Karpas-422 (cell line): ENCODE data around the gene CLEC1A. TPM values are rescaled to one million over a fixed set of nuclear protein-coding genes. Genes with fewer than 3 reads are reported as not detected.

Experiments used
- DNase-seq: peaks from one replicate; pipeline ENCODE4 v3.0.0-alpha.2; 2015
- H2AFZ ChIP-seq: fragments of 200-600 bp; sonication (generic); 2 replicates; pipeline ENCODE4 v1.6.1; 2014; ENCODE audit warnings: antibody characterized with exemption, low read length, mixed read lengths
- H3K27ac ChIP-seq: fragments of 200-600 bp; sonication (generic); 2 replicates; pipeline ENCODE4 v1.5.1; 2014; ENCODE audit warnings: mild to moderate bottlenecking, low read length, moderate library complexity
- H3K27me3 ChIP-seq: fragments of 200-600 bp; sonication (generic); 2 replicates; pipeline ENCODE4 v1.6.1; 2014; ENCODE audit warnings: low read length, mixed read lengths
- H3K36me3 ChIP-seq: fragments of 200-600 bp; sonication (generic); 2 replicates; pipeline ENCODE4 v1.6.1; 2014; ENCODE audit warnings: low read length, mixed read lengths; ENCODE audit not compliant: insufficient read depth
- H3K4me1 ChIP-seq: fragments of 200-600 bp; sonication (generic); 2 replicates; pipeline ENCODE4 v1.6.1; 2014; ENCODE audit warnings: mild to moderate bottlenecking, low read length, mixed read lengths
- H3K4me2 ChIP-seq: fragments of 200-600 bp; sonication (generic); 2 replicates; pipeline ENCODE4 v1.6.1; 2014; ENCODE audit warnings: low read length, low read depth, mild to moderate bottlenecking; ENCODE audit not compliant: poor library complexity, severe bottlenecking
- H3K4me3 ChIP-seq: fragments of 200-600 bp; sonication (generic); 2 replicates; pipeline ENCODE4 v1.5.1; 2014; ENCODE audit warnings: mild to moderate bottlenecking, antibody characterized with exemption, low read length, mixed read lengths
- H3K79me2 ChIP-seq: fragments of 200-600 bp; sonication (generic); 2 replicates; pipeline ENCODE4 v1.6.1; 2014; ENCODE audit warnings: mild to moderate bottlenecking, low read length, mixed read lengths
- H3K9ac ChIP-seq: fragments of 200-600 bp; sonication (generic); 2 replicates; pipeline ENCODE4 v1.6.0; 2014; ENCODE audit warnings: low read length
- H3K9me2 ChIP-seq: fragments of 200-600 bp; sonication (generic), shearing (Covaris generic); replicated peaks from 2 replicates; pipeline ENCODE4 v1.6.0; 2014; ENCODE audit warnings: mild to moderate bottlenecking, low read length, moderate library complexity; ENCODE audit not compliant: insufficient read depth
- H3K9me3 ChIP-seq: fragments of 300-700, 200-600 bp; sonication (generic); 2 replicates; pipeline ENCODE4 v1.6.1; 2014; ENCODE audit warnings: low read length, mixed read lengths
- H4K20me1 ChIP-seq: fragments of 200-600 bp; sonication (generic); 2 replicates; pipeline ENCODE4 v1.6.1; 2014; ENCODE audit warnings: mild to moderate bottlenecking, antibody characterized with exemption, low read length, low read depth; ENCODE audit not compliant: insufficient read depth
- total RNA-seq: library from RNA; depleted of rRNA; stranded (reverse); fragments of >200 nt; shearing (Covaris generic); gene quantifications from 2 replicates; pipeline ENCODE4 v1.2.3, GENCODE V29; 2014; ENCODE audit warnings: low replicate concordance

CLEC1A gene
- total RNA-seq, 1 experiment from 2014 or later = not detected

GRCh38 chr12:10094646-10095395, 4.0 kb downstream of the CLEC1A start:
- Histone ChIP-seq H3K9me2 (no peaks in the 10 kb centered on the region), H3K27ac (no peak overlapping the region), H3K4me2 (no peak overlapping the region), H4K20me1 (no peaks in the 10 kb centered on the region), H3K4me1 (no peaks in the 10 kb centered on the region), H3K36me3 (no peaks in the 10 kb centered on the region), H3K9ac (no peak overlapping the region), H3K27me3 (no peaks in the 10 kb centered on the region), H3K4me3 (no peak overlapping the region), H3K9me3 (no peaks in the 10 kb centered on the region), H3K79me2 (no peaks in the 10 kb centered on the region), H2AFZ (no peak overlapping the region)
- no peak for DNase-seq

- H3K4me3 ChIP-seq = no peak overlapping the region
- no peak overlapping the region for H3K9ac ChIP-seq
- H3K9me2 ChIP-seq = no peaks in the 10 kb centered on the region
- no peak for DNase-seq
- no peak overlapping the region for H3K4me2 ChIP-seq
- H4K20me1 ChIP-seq = no peaks in the 10 kb centered on the region
- no peaks in the 10 kb centered on the region for H3K9me3 ChIP-seq
- no peaks in the 10 kb centered on the region for H3K4me1 ChIP-seq
- no peaks in the 10 kb centered on the region for H3K27me3 ChIP-seq
- H3K36me3 ChIP-seq = no peaks in the 10 kb centered on the region
- no peaks in the 10 kb centered on the region for H3K79me2 ChIP-seq
- no peak overlapping the region for H2AFZ ChIP-seq
- no peak overlapping the region for H3K27ac ChIP-seq
Observed at GRCh38 chr12:10088955-10089900, 9.6 kb downstream of the CLEC1A start.

DNA sequence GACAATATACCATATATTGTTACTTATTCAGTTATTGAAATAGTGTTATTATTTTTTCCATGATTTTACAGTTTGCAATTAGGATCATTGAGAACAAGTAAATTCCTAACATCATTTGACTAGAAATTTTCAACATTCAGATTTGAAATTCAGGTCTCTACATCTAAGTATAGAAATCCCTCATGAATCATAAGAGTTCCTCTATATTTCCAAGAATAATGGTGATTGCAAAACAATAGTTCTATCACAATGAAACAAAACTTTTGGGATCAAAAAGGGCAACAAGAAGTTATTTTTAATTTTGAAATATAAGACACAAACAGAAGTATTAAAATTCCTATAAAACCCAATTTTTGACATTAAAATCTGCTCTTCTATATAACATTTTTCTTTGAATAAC, 10.8 kb downstream of the CLEC1A start:
- Histone ChIP-seq H3K9me2 (no peaks in the 10 kb centered on the region), H3K79me2 (no peaks in the 10 kb centered on the region), H4K20me1 (no peaks in the 10 kb centered on the region), H3K9ac (no peak overlapping the region), H3K9me3 (no peaks in the 10 kb centered on the region), H3K4me3 (no peak overlapping the region), H2AFZ (no peak overlapping the region), H3K4me1 (no peaks in the 10 kb centered on the region), H3K36me3 (no peaks in the 10 kb centered on the region), H3K4me2 (no peak overlapping the region), H3K27ac (no peak overlapping the region), H3K27me3 (0 out of 2 replicates have a peak, but pooled peaks cover 4% of the 10 kb centered on the region)
- no peak for DNase-seq

- no peak overlapping the region for H3K27ac ChIP-seq
- H2AFZ ChIP-seq = no peak overlapping the region
- H3K9ac ChIP-seq = no peak overlapping the region
- no peaks in the 10 kb centered on the region for H3K36me3 ChIP-seq
- no peaks in the 10 kb centered on the region for H3K9me2 ChIP-seq
- no peaks in the 10 kb centered on the region for H4K20me1 ChIP-seq
- 0 out of 2 replicates have a peak, but pooled peaks cover 4% of the 10 kb centered on the region for H3K27me3 ChIP-seq
- no peaks in the 10 kb centered on the region for H3K9me3 ChIP-seq
- H3K4me3 ChIP-seq = no peak overlapping the region
- DNase-seq = no peak
- H3K79me2 ChIP-seq = no peaks in the 10 kb centered on the region
- H3K4me1 ChIP-seq = no peaks in the 10 kb centered on the region
- H3K4me2 ChIP-seq = no peak overlapping the region
Observed at GRCh38 chr12:10086387-10086786, 12.4 kb downstream of the CLEC1A start.

GRCh38 chr12:10084733-10085132, 14.1 kb downstream of the CLEC1A start:
- no peaks in the 10 kb centered on the region for H3K9me2 ChIP-seq
- no peaks in the 10 kb centered on the region for H4K20me1 ChIP-seq
- 0 out of 2 replicates have a peak, but pooled peaks cover 4% of the 10 kb centered on the region for H3K27me3 ChIP-seq
- H3K27ac ChIP-seq = no peak overlapping the region
- H3K4me1 ChIP-seq = no peaks in the 10 kb centered on the region
- H3K79me2 ChIP-seq = no peaks in the 10 kb centered on the region
- H2AFZ ChIP-seq = no peak overlapping the region
- no peak overlapping the region for H3K4me2 ChIP-seq
- H3K9me3 ChIP-seq = no peaks in the 10 kb centered on the region
- no peak overlapping the region for H3K9ac ChIP-seq
- no peak for DNase-seq
- H3K36me3 ChIP-seq = no peaks in the 10 kb centered on the region
- no peak overlapping the region for H3K4me3 ChIP-seq

DNA sequence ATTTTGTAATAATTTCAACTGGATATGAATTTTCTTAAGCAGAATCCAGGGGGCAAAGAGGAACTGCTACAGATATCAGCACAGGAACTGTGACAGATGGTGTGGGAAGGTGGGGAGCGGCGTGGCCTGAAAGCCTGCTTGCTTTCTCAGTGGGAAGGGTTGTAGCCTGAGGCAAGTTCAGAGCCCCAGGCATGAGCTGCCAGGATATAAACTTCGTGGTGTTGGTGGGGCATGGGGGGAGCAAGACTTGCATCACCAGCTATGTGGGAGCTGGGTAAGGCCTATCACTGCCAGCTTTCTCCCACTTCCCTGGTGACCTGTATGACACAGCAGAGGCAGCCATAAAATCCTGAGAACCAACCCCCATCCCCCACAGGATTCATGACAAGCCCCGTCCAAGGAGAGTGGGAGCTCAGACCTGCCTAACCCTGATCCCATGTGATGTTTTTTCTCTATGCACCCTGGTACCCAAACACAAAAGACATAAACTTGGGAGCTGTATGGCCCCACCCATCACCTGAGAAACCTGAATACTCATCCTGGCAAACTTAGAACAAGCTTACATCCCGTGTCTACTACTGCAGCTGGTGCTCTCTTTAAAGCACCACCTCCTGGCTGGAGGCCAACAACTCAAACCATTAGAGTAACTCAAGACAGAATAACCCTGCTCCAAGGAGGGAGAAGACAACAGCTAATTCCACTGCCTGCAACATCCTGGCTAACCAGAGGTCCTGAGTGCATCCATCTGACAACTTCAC, 16.5 kb downstream of the CLEC1A start:
- no peak overlapping the region for H3K9ac ChIP-seq
- no peak overlapping the region for H3K4me3 ChIP-seq
- no peak for DNase-seq
- H3K4me2 ChIP-seq = no peak overlapping the region
- no peaks in the 10 kb centered on the region for H4K20me1 ChIP-seq
- no peaks in the 10 kb centered on the region for H3K79me2 ChIP-seq
- 0 out of 2 replicates have a peak, but pooled peaks cover 4% of the 10 kb centered on the region for H3K27me3 ChIP-seq
- H3K4me1 ChIP-seq = no peaks in the 10 kb centered on the region
- H2AFZ ChIP-seq = no peak overlapping the region
- H3K9me3 ChIP-seq = no peaks in the 10 kb centered on the region
- H3K36me3 ChIP-seq = no peaks in the 10 kb centered on the region
- no peak overlapping the region for H3K27ac ChIP-seq
- H3K9me2 ChIP-seq = no peaks in the 10 kb centered on the region

DNA sequence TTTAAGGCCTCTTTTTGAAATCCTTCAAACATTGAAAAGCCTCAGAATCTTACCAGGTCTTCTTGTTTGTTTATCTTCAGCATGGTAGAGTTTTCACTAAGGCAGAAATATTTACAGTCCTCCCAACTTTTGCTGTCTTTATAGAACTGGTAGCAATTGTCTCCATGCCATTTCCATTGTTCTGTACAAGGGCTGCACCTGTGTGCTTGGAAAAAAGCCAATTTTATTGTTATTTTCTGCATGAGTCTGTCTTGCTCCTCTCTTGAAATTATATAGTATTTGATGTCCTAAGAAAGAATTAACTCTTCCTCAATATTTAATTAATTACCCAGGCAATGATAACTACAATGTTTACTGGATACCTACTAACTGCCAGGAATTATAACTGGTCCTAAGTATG, 23.3 kb downstream of the CLEC1A start:
- Histone ChIP-seq H3K36me3 (no peaks in the 10 kb centered on the region), H3K27ac (no peak overlapping the region), H3K4me1 (peaks cover 2% of the 10 kb centered on the region; the same call in 1 of the 2 replicates), H3K9me3 (no peaks in the 10 kb centered on the region), H3K9me2 (no peaks in the 10 kb centered on the region), H3K79me2 (no peaks in the 10 kb centered on the region), H4K20me1 (no peaks in the 10 kb centered on the region), H3K9ac (no peak overlapping the region), H3K27me3 (no peaks in the 10 kb centered on the region), H3K4me2 (no peak overlapping the region), H3K4me3 (no peak overlapping the region), H2AFZ (no peak overlapping the region)
- DNase-seq = no peak
